Activated CD4-positive, CD25-positive, alpha-beta regulatory T cell (primary cell): Measurements from ENCODE around the gene RBP7.
A peak's percentile ranks its signal among the peaks of the same experiment; 100 is the strongest.

Source experiments
- DNase-seq, 4 experiments: peaks; one replicate each; lab custom pipeline; 2025; lab: John Stamatoyannopoulos, UW

The RBP7 gene

DNA sequence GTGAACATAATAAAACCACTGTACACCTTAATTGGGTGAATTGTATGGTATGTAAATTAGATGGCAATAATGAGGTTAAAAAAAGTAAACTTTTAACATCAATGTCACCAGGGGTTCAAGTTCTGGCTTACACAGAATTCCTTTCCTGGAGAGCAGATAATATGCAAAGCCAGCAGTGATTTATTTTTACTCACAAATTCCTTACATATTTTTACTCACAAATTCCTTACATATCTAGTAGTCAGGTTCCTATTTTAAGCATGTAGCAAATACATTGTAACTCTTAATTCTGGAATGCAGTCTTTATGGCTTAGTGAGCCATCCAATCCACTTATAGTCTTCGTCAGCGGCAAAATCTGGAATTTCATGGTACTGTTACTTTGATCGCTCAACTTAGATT, 34.4 kb downstream of the RBP7 start:
- no peak for DNase-seq

GRCh38 chr1:10032590-10033358, 35.7 kb downstream of the RBP7 start, which contains the start of gene UBE4B:
UBE4B (plus strand) TSS chr1:10032958; CDS start chr1:10033671, 713 bp downstream.
- DNase-seq = peak; percentile 93 to 99 (median 96)

DNA sequence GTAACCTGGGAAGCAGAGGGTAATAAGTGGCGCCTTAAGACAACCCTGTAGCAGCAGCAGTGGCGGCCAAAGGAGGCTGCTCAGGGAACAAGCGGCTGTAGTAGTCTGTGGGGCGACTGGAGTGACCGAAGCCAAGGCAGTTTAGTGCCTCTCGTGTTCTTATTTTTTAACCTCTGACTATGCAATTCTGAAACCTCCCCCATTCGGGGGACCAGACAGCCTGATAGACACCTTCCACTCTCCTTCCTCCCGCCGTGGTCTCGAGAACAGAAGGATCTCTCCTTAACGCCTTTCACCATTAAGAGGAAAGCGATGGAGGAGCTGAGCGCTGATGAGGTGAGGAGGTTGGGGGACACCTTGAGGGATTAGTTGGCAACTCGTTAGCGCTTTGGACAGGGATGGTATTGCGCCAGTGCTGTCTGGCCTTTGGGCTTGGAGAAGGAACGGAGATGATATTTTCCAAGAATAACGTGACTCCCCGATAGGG, 36.4 kb downstream of the RBP7 start:
- DNase-seq = no peak

DNA sequence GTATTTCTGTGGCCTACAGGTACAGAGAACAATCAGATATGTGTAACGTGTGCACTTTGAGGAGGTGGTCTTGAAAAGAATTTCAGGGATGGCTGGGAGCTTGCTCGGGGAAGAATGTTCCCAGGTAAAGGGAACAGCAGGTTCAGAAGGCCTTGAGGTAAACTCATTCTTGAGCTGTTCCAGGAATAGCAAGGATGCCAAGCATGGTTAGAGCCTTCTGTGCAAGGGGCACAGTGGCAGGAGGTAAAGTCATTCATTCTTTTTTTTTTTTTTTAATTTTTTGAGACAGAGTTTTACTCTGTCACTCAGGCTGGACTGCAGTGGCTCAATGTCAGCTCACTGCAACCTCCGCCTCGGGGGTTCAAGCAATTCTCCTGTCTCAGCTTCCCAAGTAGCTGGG, 45.7 kb downstream of the RBP7 start:
- no peak for DNase-seq

DNA sequence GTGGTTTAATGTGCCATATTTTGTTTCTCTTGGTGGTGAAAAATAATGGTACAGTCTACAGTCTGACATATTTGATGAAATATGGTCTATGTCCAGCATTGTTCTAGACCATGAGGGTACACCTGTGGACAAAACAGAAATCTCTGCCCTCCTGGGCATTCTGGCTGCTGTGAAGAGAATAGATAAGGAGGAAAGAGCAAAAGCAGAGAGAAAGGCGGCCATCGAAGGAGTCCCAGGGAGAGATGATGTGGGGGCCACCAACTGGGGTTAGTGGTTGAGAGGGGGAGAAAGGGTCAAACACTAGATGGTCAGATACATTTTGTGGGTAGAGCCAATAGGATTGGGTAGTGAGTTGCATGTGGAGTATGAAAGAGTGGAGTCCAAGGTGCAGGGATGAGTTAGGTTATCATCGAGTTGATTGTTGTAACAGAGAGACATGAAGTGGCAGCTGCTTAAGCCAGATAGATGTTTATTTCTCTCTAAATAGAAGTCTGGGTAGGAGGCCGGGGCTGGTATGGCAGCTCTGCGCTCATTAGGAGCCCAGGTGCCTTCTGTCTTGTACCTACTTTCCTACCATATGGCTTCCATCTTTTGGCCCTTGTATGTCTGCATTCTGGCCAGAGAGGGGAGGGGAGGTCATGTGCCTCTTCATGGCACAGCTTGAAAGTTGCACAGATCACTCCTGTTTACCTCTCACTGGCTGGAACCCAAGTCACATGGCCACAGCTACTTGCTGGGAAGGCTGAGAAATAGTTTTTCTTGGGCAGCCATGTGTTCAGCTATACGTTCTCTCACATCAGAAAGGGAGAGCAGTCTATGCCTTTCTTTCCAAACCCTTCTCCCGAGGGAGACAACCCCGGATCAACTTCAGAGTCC, 48.7 kb downstream of the RBP7 start:
- no peak for DNase-seq

DNA sequence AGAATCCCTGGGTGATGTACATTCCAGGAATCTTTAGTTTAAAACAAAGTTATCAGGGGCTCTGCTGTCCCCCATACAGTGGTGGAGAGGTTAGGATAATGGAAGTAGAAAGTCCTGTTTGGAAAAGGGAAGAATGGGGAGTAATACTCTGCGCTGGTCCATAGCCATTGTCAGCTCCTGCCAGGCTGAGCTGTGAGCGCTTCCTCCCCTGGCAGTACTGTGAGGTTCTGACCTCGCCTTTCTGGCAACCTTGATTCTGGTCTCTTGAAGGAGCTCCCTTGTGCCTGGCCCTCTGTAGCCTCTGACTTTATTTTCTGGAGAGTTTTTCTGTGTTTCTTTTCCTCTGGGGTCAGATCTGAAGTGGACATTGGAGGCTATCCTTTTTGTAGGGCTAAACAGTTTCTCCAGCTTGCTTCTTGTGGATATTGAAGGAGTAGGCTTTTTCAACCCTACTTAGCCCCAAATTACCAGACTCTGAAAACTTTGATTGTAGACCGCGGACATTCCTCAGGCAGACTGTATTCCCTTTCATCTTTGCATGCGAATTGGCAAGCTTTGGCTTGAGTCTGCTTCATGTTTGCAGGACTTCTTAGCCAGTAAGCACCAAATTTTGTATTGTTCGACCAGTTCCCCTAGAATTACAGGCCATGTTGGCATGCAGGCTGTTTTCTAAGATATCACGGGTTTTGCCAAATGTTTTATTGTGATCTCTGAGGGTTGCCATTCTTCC, 49.5 kb downstream of the RBP7 start:
- DNase-seq = no peak

DNA sequence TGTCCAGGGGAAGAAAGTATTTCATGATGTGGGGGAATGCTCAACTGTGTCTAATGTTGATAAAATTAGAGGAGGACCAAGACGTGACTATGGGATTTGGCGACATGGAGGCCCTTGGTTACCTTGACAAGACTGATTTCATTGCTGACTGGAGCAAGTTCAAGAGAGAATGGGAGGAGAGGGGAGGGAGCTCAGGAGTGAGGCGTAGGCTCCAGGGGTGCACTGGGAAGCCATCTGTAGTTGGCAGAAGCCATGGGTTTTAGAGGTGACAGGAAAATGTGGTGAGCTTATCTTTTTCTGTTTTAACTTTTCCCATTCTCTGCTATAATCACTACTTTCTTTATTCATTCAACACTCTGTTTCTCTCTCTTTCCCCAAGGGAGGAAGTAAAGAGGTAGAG, 51.6 kb downstream of the RBP7 start:
- no peak for DNase-seq

- no peak for DNase-seq
These were observed 53.6 kb downstream of the RBP7 start for GRCh38 chr1:10050611-10051010.

DNA sequence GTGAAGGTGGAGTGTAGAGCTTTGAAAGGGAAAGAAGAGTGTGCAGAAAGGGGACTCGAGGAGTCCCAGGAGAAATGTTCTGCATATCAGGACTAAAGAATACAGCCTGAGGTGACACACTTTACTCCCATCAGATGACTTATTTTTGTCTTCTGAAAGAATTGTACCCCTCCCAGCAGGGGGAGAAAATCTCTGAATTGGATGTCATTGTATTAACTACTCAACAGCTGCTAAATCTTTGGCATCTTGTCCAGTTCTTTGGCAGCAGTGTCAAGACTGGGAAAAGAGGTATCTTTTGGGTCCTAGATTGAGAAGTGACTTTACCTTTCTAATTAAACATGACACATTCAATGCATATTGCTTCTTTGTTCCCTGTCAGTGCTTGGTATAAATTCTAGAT, 54.6 kb downstream of the RBP7 start:
- no peak for DNase-seq

GRCh38 chr1:10052347-10052746, 55.3 kb downstream of the RBP7 start:
- no peak for DNase-seq

- no peak for DNase-seq
These were observed 57.4 kb downstream of the RBP7 start for GRCh38 chr1:10054465-10054864.

GRCh38 chr1:10056599-10056987, 59.6 kb downstream of the RBP7 start:
- no peak for DNase-seq

- DNase-seq = no peak
These were observed 60.3 kb downstream of the RBP7 start for GRCh38 chr1:10057343-10057742.

GRCh38 chr1:10057796-10058195, 60.8 kb downstream of the RBP7 start:
- no peak for DNase-seq

- no peak for DNase-seq
These were observed 62.3 kb downstream of the RBP7 start for GRCh38 chr1:10059342-10059718.

DNA sequence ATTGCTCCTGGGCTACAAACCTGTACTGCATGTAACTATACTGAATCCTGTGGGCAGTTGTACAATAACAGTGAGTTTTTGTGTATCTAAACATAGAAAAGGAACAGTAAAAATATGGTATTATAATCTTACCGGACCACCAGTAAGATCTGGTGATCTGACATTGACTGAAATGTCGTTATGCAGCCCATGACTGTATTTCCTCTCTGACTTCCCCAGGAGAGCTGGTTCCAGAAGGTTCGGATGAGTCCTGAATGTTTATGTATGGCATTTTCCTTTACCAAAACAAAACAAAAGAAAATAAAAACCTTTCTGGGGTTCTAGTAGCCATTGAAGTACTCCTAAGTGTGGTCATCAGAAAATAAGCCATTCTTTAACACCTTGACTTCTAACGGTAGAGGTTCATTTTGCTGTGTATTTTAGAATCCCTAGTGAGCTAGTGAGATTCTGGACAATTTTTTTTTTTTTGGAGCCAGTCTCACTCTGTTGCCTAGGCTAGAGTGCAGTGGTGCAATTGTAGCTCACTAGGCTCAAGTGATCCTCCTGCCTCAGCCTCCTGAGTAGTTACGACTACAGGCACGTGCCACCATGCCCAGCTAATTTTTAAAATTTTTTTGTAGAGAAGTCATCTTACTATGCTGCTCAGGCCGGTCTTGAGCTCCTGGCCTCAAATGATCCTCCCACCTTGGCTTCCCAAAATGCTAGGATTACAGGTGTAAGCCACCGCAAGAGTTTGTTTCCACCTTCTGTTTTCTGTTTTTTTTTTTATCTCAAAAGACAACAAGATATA, 63.5 kb downstream of the RBP7 start:
- DNase-seq = no peak

DNA sequence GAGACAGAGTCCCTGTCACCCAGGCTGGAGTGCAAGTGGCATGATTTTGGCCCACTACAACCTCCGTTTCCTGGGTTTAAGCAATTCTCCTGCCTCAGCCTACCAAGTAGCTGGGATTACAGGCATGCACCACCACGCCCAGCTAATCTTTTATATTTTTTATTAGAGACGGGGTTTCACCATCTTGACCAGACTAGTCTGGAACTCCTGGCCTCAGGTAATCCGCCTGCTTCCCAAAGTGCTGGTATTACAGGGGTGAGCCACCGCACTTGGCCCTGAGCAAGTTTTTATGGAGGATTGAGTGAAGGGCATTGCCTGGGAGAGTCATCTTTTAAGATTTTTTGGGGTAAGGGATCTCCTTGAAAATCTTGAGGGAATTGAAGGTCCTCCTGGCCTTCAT, 64.2 kb downstream of the RBP7 start:
- DNase-seq = no peak

DNA sequence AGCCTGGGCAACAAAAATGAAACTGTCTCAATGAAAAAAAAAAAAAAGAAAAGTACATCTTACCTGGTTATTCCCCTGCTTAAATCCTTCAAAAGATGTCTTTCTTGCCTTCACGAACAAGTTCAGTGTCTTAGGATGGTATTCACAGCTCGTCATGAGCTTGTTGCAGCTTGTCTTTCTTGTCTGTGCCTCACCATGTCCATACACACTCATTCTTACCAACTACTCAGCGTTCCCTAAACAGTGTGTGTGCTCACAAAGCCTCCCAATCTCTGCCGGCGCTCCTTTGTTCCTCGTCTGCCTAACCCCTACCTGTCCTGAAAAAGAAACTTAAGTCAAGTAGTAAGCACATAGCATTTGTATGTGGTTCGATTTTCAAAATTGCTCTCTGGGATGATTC, 66.8 kb downstream of the RBP7 start:
- no peak for DNase-seq

DNA sequence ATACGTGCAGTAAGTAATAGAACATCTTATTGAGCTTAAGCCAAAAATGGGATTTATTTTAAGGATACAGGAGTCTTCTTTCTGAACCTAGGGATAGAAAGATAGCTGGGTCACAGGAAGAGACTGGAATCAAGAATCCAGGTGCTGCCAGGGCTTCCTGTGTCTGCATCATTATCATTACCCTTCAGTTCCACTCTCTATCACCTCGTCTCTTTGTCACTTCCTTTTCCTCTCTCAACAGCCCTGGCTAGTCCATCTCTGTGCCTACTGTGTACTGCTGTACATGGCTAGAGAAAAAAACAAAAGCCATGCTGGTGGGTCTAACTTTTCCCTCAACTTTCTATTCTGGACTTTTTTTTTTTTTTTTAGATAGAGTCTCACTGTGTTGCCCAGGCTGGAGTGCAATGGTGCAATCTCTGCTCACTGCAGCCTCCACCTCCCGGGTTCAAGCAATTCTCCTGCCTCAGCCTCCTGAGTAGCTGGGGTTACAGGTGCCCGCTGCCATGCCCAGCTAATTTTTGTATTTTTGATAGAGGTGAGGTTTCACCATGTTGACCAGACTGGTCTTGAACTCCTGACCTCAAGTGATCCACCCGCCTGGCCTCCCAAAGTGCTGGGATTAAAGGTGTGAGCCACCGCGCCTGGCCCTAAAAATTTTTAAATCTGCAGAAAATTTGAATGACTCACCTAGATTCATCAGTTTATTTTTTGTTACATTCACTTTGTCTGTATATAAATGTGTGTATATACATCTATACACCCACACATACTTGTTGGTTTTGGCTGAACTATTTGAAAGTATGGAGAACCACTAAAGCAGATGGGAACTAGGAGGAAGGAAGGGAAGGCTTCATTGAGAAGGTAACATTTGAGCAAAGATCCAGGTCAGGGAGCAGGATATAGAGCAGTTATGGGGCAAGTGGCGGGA, 67.7 kb downstream of the RBP7 start:
- no peak for DNase-seq

GRCh38 chr1:10065344-10065685, 68.3 kb downstream of the RBP7 start:
- DNase-seq = no peak
